ENCODE data around the gene SCGB3A1. TPM values are rescaled to one million over a fixed set of nuclear protein-coding genes. Genes with fewer than 3 reads are reported as not detected.

The SCGB3A1 gene
- total RNA-seq, 1 experiment from 2014 or later = not detected

DNA sequence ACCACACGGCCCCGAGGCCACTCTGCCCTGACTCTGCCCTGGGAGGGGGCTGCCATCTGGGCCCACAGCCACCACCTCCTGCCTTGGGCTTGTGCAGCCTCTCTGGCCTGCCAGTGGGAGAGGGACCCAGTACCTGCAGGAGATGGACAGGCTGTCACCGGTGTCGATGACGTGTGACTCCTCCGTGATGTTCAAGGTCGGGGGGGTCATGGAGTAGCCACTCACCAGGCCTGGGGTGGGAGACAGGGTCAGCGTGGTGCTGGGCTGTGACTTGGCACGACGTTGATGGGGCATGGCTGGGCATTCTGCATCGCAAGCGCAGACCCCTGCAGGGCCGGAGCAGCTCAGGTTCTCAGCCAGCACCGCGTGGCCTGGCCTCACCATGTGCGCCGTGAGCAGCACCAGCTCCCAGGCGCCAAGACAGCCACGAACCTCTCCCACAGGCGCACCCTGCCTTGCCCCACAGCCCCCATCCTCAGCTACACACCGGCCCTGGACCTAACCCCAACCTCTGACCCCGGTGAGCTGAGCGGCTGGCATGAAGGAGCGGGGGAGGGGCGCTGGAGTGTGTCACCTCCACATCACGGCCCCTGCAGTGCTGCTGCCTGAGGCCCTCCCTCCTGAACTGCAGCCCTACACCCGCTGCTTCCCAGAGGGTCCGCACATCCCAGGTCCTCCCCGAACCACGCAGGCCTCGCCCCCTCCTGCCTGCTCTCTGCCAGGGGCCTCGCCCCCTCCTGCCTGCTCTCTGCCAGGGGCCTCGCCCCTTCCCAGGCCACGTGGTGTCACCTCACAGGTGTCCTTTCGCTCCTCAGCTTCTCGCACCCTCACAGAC lies 40.5 kb upstream of the SCGB3A1 start:
- POLR2A ChIA-PET (ENCODE audit: unreplicated experiment) = no interaction called here
- TF ChIP-seq EZH2 (IDR thresholded peaks at IDR 0.05; ENCODE audit: low read length, unreplicated experiment) = no peak
- no peak for TF ChIP-seq EZH2phosphoT487 (IDR thresholded peaks at IDR 0.05; ENCODE audit: borderline replicate concordance, low read length)
- TF ChIP-seq, protein P1, sequence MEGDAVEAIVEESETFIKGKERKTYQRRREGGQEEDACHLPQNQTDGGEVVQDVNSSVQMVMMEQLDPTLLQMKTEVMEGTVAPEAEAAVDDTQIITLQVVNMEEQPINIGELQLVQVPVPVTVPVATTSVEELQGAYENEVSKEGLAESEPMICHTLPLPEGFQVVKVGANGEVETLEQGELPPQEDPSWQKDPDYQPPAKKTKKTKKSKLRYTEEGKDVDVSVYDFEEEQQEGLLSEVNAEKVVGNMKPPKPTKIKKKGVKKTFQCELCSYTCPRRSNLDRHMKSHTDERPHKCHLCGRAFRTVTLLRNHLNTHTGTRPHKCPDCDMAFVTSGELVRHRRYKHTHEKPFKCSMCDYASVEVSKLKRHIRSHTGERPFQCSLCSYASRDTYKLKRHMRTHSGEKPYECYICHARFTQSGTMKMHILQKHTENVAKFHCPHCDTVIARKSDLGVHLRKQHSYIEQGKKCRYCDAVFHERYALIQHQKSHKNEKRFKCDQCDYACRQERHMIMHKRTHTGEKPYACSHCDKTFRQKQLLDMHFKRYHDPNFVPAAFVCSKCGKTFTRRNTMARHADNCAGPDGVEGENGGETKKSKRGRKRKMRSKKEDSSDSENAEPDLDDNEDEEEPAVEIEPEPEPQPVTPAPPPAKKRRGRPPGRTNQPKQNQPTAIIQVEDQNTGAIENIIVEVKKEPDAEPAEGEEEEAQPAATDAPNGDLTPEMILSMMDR (conservative IDR thresholded peaks at IDR 0.05; ENCODE audit: low read depth, low read length) = no peak
- H3K4me2 ChIP-seq (ENCODE audit: low read length) = no peak overlapping the region
- no peak overlapping the region for H3K27ac ChIP-seq (ENCODE audit: low read length)
- H3F3A ChIP-seq (ENCODE audit: low read length, unreplicated experiment) = no peaks in the 10 kb centered on the region
- H2AFZ ChIP-seq (ENCODE audit: low read length) = no peak overlapping the region
- no peaks in the 10 kb centered on the region for H3K36me3 ChIP-seq (ENCODE audit: low read depth, low read length)
- H4K20me1 ChIP-seq (ENCODE audit: low read length) = no peaks in the 10 kb centered on the region
- intact Hi-C loops (cut with micrococcal nuclease) = no loop called here
- CTCF ChIA-PET = no interaction called here
- no peaks in the 10 kb centered on the region for H3K4me1 ChIP-seq (ENCODE audit: insufficient read depth, low read length)
- H3K4me3 ChIP-seq (ENCODE audit: low read length) = no peak overlapping the region
- peaks cover 4% of the 10 kb centered on the region; the same call in 1 of the 2 replicates for H3K27me3 ChIP-seq (ENCODE audit: low read length)
- H3K9me2 ChIP-seq (replicated peaks; ENCODE audit: low read length) = no peaks in the 10 kb centered on the region
- no peak for DNase-seq
- no peak overlapping the region for H3K9ac ChIP-seq (ENCODE audit: low read length)
- H3K79me2 ChIP-seq (ENCODE audit: low read length) = no peaks in the 10 kb centered on the region
- no peaks in the 10 kb centered on the region for H3K9me3 ChIP-seq (ENCODE audit: low read length)
- no peak for ATAC-seq
- no TSS peak for BruUV-seq (replicated peaks)

DNA sequence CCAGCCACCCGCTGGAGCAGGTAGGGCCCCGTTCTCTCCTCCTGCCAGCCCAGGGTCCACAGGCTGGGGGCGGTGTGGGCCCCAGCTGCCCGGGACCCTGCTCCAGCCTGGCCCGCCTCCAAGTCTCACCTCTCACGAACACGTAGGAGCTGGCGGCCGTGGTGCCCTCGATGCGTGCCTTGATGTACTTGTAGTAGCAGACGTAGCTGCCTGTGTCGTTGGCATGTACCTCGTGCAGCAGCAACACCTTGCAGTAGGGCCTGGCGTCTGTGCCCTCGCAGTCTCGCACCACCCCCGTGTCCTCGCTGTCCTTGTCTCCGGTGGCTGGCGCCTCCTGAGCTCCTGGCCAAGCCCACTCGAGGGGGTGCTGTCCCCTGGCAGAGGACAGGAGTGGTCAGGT lies 39.1 kb upstream of the SCGB3A1 start:
- H3K4me2 ChIP-seq (ENCODE audit: low read length) = no peak overlapping the region
- no peaks in the 10 kb centered on the region for H3K9me2 ChIP-seq (replicated peaks; ENCODE audit: low read length)
- intact Hi-C loops (cut with micrococcal nuclease) = no loop called here
- no peak overlapping the region for H3K27ac ChIP-seq (ENCODE audit: low read length)
- H3K4me1 ChIP-seq (ENCODE audit: insufficient read depth, low read length) = no peaks in the 10 kb centered on the region
- no peak overlapping the region for H3K9ac ChIP-seq (ENCODE audit: low read length)
- TF ChIP-seq EZH2 (IDR thresholded peaks at IDR 0.05; ENCODE audit: low read length, unreplicated experiment) (no peak), EZH2phosphoT487 (IDR thresholded peaks at IDR 0.05; ENCODE audit: borderline replicate concordance, low read length) (no peak)
- TF ChIP-seq, protein P1 (conservative IDR thresholded peaks at IDR 0.05; ENCODE audit: low read depth, low read length) = no peak
- ChIA-PET CTCF (no interaction called here), POLR2A (ENCODE audit: unreplicated experiment) (no interaction called here)
- DNase-seq = no peak
- H3F3A ChIP-seq (ENCODE audit: low read length, unreplicated experiment) = no peaks in the 10 kb centered on the region
- no peak overlapping the region for H3K4me3 ChIP-seq (ENCODE audit: low read length)
- no peaks in the 10 kb centered on the region for H3K36me3 ChIP-seq (ENCODE audit: low read depth, low read length)
- H2AFZ ChIP-seq (ENCODE audit: low read length) = no peak overlapping the region
- H3K79me2 ChIP-seq (ENCODE audit: low read length) = no peaks in the 10 kb centered on the region
- no TSS peak for BruUV-seq (replicated peaks)
- H4K20me1 ChIP-seq (ENCODE audit: low read length) = no peaks in the 10 kb centered on the region
- H3K9me3 ChIP-seq (ENCODE audit: low read length) = no peaks in the 10 kb centered on the region
- no peak for ATAC-seq
- H3K27me3 ChIP-seq (ENCODE audit: low read length) = peaks cover 4% of the 10 kb centered on the region; the same call in 1 of the 2 replicates

DNA sequence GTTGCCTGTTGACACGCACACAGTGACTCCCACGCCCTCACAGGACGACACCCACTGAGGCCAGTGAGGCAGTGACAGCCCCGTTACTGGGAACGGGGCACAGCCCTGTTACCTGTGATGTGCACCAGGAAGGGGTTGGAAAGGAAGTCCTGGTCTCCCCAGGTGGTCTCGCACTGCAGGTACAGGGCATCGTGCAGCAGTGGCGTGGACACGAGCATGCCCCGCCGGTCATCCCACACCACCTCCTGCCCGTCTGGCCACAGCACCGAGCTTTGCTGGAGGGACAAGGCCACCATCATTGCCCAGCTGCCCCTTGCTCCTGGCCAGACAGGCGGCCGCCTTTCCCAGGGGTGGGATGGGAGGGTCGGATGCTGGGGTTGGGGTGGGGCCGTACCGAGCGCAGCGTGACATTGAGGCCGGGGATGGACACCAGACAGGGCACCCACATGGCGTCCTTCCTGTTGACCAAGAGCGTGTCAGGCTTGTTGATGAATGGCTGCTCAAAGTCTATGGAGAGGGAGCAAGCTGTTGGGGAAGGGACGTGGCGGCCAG lies 38.6 kb upstream of the SCGB3A1 start:
- Histone ChIP-seq H3K9me3 (ENCODE audit: low read length) (no peaks in the 10 kb centered on the region), H3K27ac (ENCODE audit: low read length) (no peak overlapping the region), H3K36me3 (ENCODE audit: low read depth, low read length) (no peaks in the 10 kb centered on the region), H3K79me2 (ENCODE audit: low read length) (no peaks in the 10 kb centered on the region), H3K9me2 (replicated peaks; ENCODE audit: low read length) (no peaks in the 10 kb centered on the region), H3K27me3 (ENCODE audit: low read length) (peaks cover 4% of the 10 kb centered on the region; the same call in 1 of the 2 replicates), H3F3A (ENCODE audit: low read length, unreplicated experiment) (no peaks in the 10 kb centered on the region), H3K4me2 (ENCODE audit: low read length) (no peak overlapping the region), H4K20me1 (ENCODE audit: low read length) (no peaks in the 10 kb centered on the region), H2AFZ (ENCODE audit: low read length) (no peak overlapping the region), H3K9ac (ENCODE audit: low read length) (no peak overlapping the region), H3K4me1 (ENCODE audit: insufficient read depth, low read length) (no peaks in the 10 kb centered on the region), H3K4me3 (ENCODE audit: low read length) (no peak overlapping the region)
- no TSS peak for BruUV-seq (replicated peaks)
- POLR2A ChIA-PET (ENCODE audit: unreplicated experiment) = no interaction called here
- CTCF ChIA-PET = no interaction called here
- DNase-seq (no peak), ATAC-seq (no peak)
- TF ChIP-seq EZH2 (IDR thresholded peaks at IDR 0.05; ENCODE audit: low read length, unreplicated experiment) (no peak), EZH2phosphoT487 (IDR thresholded peaks at IDR 0.05; ENCODE audit: borderline replicate concordance, low read length) (no peak)
- TF ChIP-seq, protein P1 (conservative IDR thresholded peaks at IDR 0.05; ENCODE audit: low read depth, low read length) = no peak
- intact Hi-C loops (cut with micrococcal nuclease) = no loop called here
